ENCODE measurements around the gene PKN1.
"Not testable (repeated sequence)": the region's sequence is repeated elsewhere in the genome, so short reads cannot be mapped to it uniquely, and the experiment has no call there.

PKN1 gene

GRCh38 chr19:14401468-14402195, 31.5 kb upstream of the PKN1 start:
- peaks cover 5% of the 10 kb centered on the region for H3K36me3 Mint-ChIP-seq (ENCODE audit: low read depth)
- H3K27me3 Mint-ChIP-seq (ENCODE audit: low read depth, poor library complexity) = no peaks in the 10 kb centered on the region
- TF ChIP-seq CTCF (IDR thresholded peaks at IDR 0.05) = no peak
- H3K27ac Mint-ChIP-seq = no peak overlapping the region
- no peaks in the 10 kb centered on the region for H3K9me3 Mint-ChIP-seq
- H3K4me3 Mint-ChIP-seq = no peak overlapping the region
- no peak for DNase-seq
- peaks cover 16% of the 10 kb centered on the region for H3K4me1 Mint-ChIP-seq

- TF ChIP-seq CTCF (IDR thresholded peaks at IDR 0.05) = no peak
- Mint-ChIP-seq H3K27me3 (ENCODE audit: low read depth, poor library complexity) (no peaks in the 10 kb centered on the region), H3K36me3 (ENCODE audit: low read depth) (peaks cover 5% of the 10 kb centered on the region), H3K4me1 (peaks cover 22% of the 10 kb centered on the region), H3K4me3 (no peak overlapping the region), H3K27ac (no peak overlapping the region), H3K9me3 (no peaks in the 10 kb centered on the region)
- DNase-seq = no peak
Observed at GRCh38 chr19:14402332-14403144, 30.6 kb upstream of the PKN1 start.

GRCh38 chr19:14403145-14403930, 29.8 kb upstream of the PKN1 start:
- H3K27ac Mint-ChIP-seq, H3K9me3 Mint-ChIP-seq, H3K4me3 Mint-ChIP-seq: not testable (repeated sequence)

GRCh38 chr19:14404312-14404711, 28.8 kb upstream of the PKN1 start:
- Mint-ChIP-seq H3K9me3 (no peaks in the 10 kb centered on the region), H3K27ac (no peak overlapping the region), H3K36me3 (ENCODE audit: low read depth) (peaks cover 11% of the 10 kb centered on the region), H3K27me3 (ENCODE audit: low read depth, poor library complexity) (no peaks in the 10 kb centered on the region), H3K4me1 (peaks cover 22% of the 10 kb centered on the region), H3K4me3 (no peak overlapping the region)
- TF ChIP-seq CTCF (IDR thresholded peaks at IDR 0.05) = no peak
- DNase-seq = no peak

More at GRCh38 chr19:14403145-14403930, 29.8 kb upstream of the PKN1 start:
- H3K36me3 Mint-ChIP-seq (ENCODE audit: low read depth); H3K27me3 Mint-ChIP-seq (ENCODE audit: low read depth, poor library complexity); DNase-seq: not testable (repeated sequence)
- H3K4me1 Mint-ChIP-seq = peaks cover 22% of the 10 kb centered on the region

- no peak overlapping the region for H3K27ac Mint-ChIP-seq
- DNase-seq = no peak
- H3K27me3 Mint-ChIP-seq (ENCODE audit: low read depth, poor library complexity) = no peaks in the 10 kb centered on the region
- H3K9me3 Mint-ChIP-seq = no peaks in the 10 kb centered on the region
- no peak for TF ChIP-seq CTCF (IDR thresholded peaks at IDR 0.05)
- peaks cover 17% of the 10 kb centered on the region for H3K36me3 Mint-ChIP-seq (ENCODE audit: low read depth)
- H3K4me3 Mint-ChIP-seq = peak overlapping the region; percentile 81
- peaks cover 22% of the 10 kb centered on the region for H3K4me1 Mint-ChIP-seq
Observed at GRCh38 chr19:14405380-14405757, 27.7 kb upstream of the PKN1 start.
